Sigmoid colon (tissue), 4 donors: ENCODE results near the gene VMAC.

ENCODE experiments used
- CTCF ChIP-seq, 4 experiments: fragments of 450-650 bp in 3 of 4; fragments of 200-600 bp in 1 of 4; IDR thresholded peaks; one replicate each; pipeline ENCODE4 v1.5.1; 2016 to 2019; ENCODE audit warnings: antibody characterized with exemption in 4 of 4, mild to moderate bottlenecking in 3 of 4, moderate library complexity in 2 of 4
- EP300 ChIP-seq, 4 donors: sonication (generic); formaldehyde crosslinking; IDR thresholded peaks; one replicate each; pipeline ENCODE4 v1.6.1; 2017; ENCODE audit warnings: antibody characterized with exemption in 4 of 4
- POLR2AphosphoS5 ChIP-seq, 4 donors: sonication (generic); formaldehyde crosslinking; IDR thresholded peaks; one replicate each; pipeline ENCODE4 v1.6.1; 2017; ENCODE audit warnings: antibody characterized with exemption in 4 of 4

- TF ChIP-seq EP300 (IDR thresholded peaks at IDR 0.05) (no peak), CTCF (IDR thresholded peaks at IDR 0.05) (no peak), POLR2AphosphoS5 (IDR thresholded peaks at IDR 0.05) (peak in 2 of 4 donors; percentile 34 to 42)
These were observed 28.9 kb downstream of the VMAC start for GRCh38 chr19:5933391-5934068.
